T47D (cell line): ENCODE measurements around the gene GAMT.

Source experiments
- DNase-seq, 2 experiments: peaks; one replicate each; pipeline versions ENCODE4 v3.0.0 to v3.0.0-alpha.2; 2011 to 2012; ENCODE audit warnings: low read depth in 1 of 2, low spot score in 1 of 2
- JUND ChIP-seq: IDR thresholded peaks from 2 replicates; pipeline ENCODE4 v1.6.1; 2012; ENCODE audit warnings: low read depth
- in situ Hi-C: cut with HindIII; loops from 2 replicates; pipeline ENCODE4 v1.10.0; 2016; ENCODE audit warnings: low sequenced_read_pairs, low pct_unique_long_range_greater_than_20kb

Gene GAMT

GRCh38 chr19:1428738-1429391 lies 27.5 kb upstream of the GAMT start:
- no peak for TF ChIP-seq JUND
- in situ Hi-C loops: no loop called here
- DNase-seq: no peak

DNA sequence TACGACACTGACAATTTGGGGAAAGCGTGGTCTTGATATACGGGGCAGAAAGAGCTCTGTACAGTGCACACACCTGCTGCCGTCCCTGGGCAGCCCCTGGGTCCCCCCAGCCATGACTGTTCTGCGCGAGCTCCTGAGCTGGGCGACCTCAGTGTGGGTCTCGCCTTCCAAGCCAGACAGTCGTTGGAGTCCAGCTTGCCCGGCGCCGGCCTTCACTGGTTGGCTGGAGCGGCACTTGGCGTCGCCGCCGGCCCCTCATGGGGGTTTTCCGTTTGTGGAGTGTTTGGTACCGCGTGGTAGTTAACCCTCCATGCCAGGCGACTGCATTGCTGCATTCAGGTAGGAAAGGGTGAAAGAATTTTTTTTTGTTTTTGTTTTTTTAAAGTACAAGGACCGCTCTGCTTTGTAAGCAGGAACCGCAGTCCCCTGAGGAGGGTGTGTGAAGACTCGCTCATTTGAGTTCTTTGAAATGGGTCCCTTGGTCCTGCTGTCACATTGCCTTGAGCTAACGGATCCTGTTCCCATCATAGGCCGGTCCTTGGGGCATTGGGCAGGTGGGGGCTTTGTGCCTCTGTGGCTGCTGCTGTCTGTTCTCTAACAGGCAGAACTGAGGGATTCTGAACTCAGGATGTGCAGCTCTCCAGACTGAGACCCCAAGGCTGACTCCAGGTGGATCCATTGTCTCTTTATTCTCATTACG lies 26.0 kb upstream of the GAMT start:
- no peak for TF ChIP-seq JUND
- no peak for DNase-seq
- in situ Hi-C loops: no loop called here

- no peak for DNase-seq
- in situ Hi-C loops: no loop called here
- TF ChIP-seq JUND: no peak
Measured at GRCh38 chr19:1426736-1427135, 25.4 kb upstream of the GAMT start.

- no peak for DNase-seq
- in situ Hi-C loops: no loop called here
- TF ChIP-seq JUND: no peak
Measured at GRCh38 chr19:1425902-1426301, 24.6 kb upstream of the GAMT start.

DNA sequence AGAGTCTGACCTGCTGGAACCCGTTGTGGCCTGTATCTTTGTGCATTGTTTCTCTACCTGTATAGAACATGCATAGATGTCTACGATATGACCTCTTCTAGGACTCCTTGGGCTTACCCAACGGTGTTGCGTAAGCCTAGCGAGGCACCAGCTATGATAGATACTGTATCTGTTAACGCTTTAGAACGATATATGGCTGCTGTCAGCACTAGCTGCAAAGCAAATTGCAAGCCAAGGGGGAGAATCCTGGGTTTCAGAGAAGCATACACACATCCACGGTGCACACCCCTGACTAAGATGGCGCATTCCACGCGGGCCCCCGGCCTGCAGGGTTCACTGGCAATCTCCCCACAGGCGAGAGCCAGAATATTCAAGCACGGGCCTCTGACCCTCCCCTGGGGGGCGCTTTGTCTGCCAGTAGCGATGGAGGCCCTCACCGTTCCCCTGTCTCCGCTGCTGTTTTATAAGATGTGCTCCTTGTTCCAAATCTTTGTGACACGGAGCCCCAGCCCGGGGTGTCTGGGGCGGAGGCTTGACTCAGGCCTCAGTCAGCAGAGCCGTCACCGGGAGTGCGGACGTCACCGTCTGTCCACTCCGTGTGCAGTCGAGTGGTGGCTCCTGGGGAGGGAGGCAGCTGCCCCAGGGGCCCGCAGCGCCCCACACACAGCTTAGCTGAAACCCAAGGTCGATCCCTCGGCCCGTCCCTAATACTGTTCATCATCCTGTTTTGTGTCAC lies 23.9 kb upstream of the GAMT start:
- DNase-seq: no peak
- no peak for TF ChIP-seq JUND
- in situ Hi-C loops: no loop called here

GRCh38 chr19:1424192-1424955 lies 23.0 kb upstream of the GAMT start:
- DNase-seq: no peak
- in situ Hi-C loops: no loop called here
- TF ChIP-seq JUND: no peak

DNA sequence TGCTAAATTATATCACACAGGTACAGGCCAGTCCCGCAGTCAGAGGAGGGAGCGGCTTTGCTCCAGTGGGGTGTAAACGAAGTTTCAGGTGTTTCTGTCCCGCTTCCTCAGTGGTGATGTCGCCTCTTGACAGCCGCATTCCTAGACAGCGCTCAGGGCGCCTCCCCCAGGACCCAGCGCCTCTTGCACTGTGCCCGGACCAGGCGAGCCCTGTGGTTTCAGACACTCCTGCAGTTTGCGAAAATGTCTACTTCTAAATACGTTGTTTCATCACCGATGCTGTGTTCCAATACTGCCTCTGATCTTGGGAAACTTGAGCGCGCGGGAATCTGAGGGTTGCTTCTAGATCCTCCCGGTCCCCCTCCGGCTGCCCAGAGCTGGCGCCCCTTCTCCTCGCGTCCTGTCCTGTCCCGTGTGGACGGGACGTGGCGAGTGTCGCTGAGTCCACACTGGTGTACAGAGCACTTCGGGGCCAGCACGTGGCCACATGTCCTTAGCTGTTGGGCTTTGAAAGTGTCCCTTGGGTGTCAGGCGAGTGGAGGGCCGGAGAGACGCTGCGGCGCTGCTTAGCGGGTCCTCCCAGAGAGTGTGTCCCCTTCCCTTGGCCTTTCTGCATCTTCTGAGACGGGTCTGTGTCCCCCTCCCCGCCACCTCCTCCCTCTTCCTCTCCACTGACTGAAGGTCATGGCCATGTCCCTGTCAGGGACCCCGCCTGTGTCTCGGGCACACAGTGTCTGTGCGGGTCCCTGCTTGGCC lies 22.3 kb upstream of the GAMT start:
- no peak for TF ChIP-seq JUND
- no peak for DNase-seq
- in situ Hi-C loops: no loop called here

GRCh38 chr19:1422943-1423342 lies 21.6 kb upstream of the GAMT start:
- in situ Hi-C loops: no loop called here
- DNase-seq: no peak
- TF ChIP-seq JUND: no peak

- TF ChIP-seq JUND: no peak
- no peak for DNase-seq
- in situ Hi-C loops: no loop called here
Measured at GRCh38 chr19:1422360-1422759, 21.0 kb upstream of the GAMT start.

DNA sequence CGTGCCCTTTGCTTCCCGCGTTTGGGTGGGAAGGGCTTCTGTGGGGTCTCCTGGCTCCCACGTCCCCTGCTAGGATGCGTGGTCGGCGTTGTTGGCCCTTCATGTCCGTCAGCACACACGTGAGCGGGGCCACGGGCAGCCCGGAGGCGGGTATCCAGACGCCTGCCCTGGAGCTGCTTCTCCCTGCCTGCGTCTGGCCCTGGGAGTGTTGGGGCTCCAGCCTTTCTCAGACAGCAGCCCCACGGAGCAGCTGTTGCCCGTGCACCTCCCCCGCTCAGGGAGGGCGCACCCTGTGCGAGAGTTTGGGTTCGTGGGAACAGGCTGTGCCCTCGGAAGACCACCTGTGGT lies 20.6 kb upstream of the GAMT start:
- in situ Hi-C loops: no loop called here
- TF ChIP-seq JUND: no peak
- no peak for DNase-seq

- no peak for DNase-seq
- no peak for TF ChIP-seq JUND
Measured at GRCh38 chr19:1421218-1421957, 20.0 kb upstream of the GAMT start.

More at GRCh38 chr19:1421218-1421957, 20.0 kb upstream of the GAMT start:
- in situ Hi-C loops: no loop called here
